HepG2 (cell line): ENCODE data around the gene FPR3. TPM values are rescaled to one million over a fixed set of nuclear protein-coding genes. Genes with fewer than 3 reads are reported as not detected.

ENCODE experiments used
- ATAC-seq: fragments of 200-7000 bp; cut with Tn5 transposase; 3 replicates; pipeline ENCODE4 v1.9.1; 2020; ENCODE audit warnings: mild to moderate bottlenecking, moderate library complexity
- BruUV-seq: library from RNA; stranded (reverse); fragments of 400-500 nt; replicated peaks from 2 replicates; lab custom pipeline; 2021; lab: Mats Ljungman, UMichigan
- CTCF ChIA-PET: fragments of 300-600 bp; formaldehyde crosslinking; extraction: SDS; loops from one replicate; lab custom pipeline; 2021; ENCODE audit warnings: low total read pairs, inconsistent platforms, low intra/inter-chr PET ratio; lab: Yijun Ruan, JAX
- POLR2A ChIA-PET: fragments of 350-600 bp; sonication (Branson Sonifier 250); formaldehyde crosslinking; loops from one replicate; lab custom pipeline; 2020; ENCODE audit warnings: antibody characterized with exemption, inconsistent platforms; lab: Yijun Ruan, JAX
- DNase-seq: peaks from one replicate; pipeline ENCODE4 v3.0.0-alpha.2; 2015; ENCODE audit warnings: low spot score
- FAIRE-seq: peaks from 3 replicates; lab custom pipeline; 2011; peaks lifted over from hg19 to GRCh38; lab: Jason Lieb, UNC
- H2AFZ ChIP-seq: one replicate; pipeline ENCODE4 v1.6.1; 2011; ENCODE audit warnings: low read length, inconsistent platforms
- H3K27ac ChIP-seq: fragments of 300-600 bp; 3 replicates; pipeline ENCODE4 v1.8.0; 2011; ENCODE audit warnings: mixed run types, mild to moderate bottlenecking, mixed read lengths, low read length, inconsistent platforms; ENCODE audit not compliant: insufficient read depth; ENCODE audit errors: extremely low read length
- H3K27me3 ChIP-seq, 2 experiments: fragments of 200-600 bp in 1 of 2; 2 replicates in 1 of 2; 3 replicates in 1 of 2; pipeline versions ENCODE4 v1.6.0 to v1.8.0; 2011; ENCODE audit warnings: low read length in 2 of 2, mild to moderate bottlenecking in 2 of 2, moderate library complexity in 2 of 2, inconsistent platforms in 1 of 2; ENCODE audit not compliant: insufficient read depth in 2 of 2, control insufficient read depth in 1 of 2
- H3K36me3 ChIP-seq, 2 experiments: fragments of 200-600 bp in 1 of 2; replicated peaks in 1 of 2; 2 replicates in 1 of 2; 3 replicates in 1 of 2; pipeline versions ENCODE4 v1.5.1 to v1.8.0; 2011; ENCODE audit warnings: low read length in 2 of 2, inconsistent platforms in 1 of 2; ENCODE audit not compliant: insufficient read depth in 2 of 2, control insufficient read depth in 1 of 2
- H3K4me1 ChIP-seq: 2 replicates; pipeline ENCODE4 v1.5.1; 2012; ENCODE audit warnings: low read length, inconsistent platforms; ENCODE audit not compliant: insufficient read depth
- H3K4me2 ChIP-seq: 2 replicates; pipeline ENCODE4 v1.6.0; 2011; ENCODE audit warnings: low read depth, low read length, inconsistent platforms
- H3K4me3 ChIP-seq, 3 experiments: fragments of 200-600 bp in 1 of 3; sonication (generic), shearing (Covaris generic) in 1 of 3; replicated peaks in 1 of 3; 2 replicates each; pipeline ENCODE4 v1.5.1; 2011 to 2016; ENCODE audit warnings: low read length in 3 of 3, inconsistent platforms in 2 of 3, low read depth in 2 of 3, mild to moderate bottlenecking in 2 of 3, control low read depth in 1 of 3, mixed read lengths in 1 of 3; ENCODE audit not compliant: insufficient read depth in 1 of 3
- H3K79me2 ChIP-seq: one replicate; pipeline ENCODE4 v1.6.1; 2011; ENCODE audit warnings: low read length, inconsistent platforms; ENCODE audit not compliant: insufficient read depth
- H3K9ac ChIP-seq: 2 replicates; pipeline ENCODE4 v1.6.0; 2011; ENCODE audit warnings: mild to moderate bottlenecking, low read depth, low read length, inconsistent platforms; ENCODE audit not compliant: insufficient read depth
- H3K9me3 ChIP-seq: 2 replicates; pipeline ENCODE4 v1.5.1; 2012; ENCODE audit warnings: mild to moderate bottlenecking, low read length
- H4K20me1 ChIP-seq: 2 replicates; pipeline ENCODE4 v1.6.0; 2011; ENCODE audit warnings: inconsistent platforms, mild to moderate bottlenecking, low read length, moderate library complexity; ENCODE audit not compliant: insufficient read depth
- WGBS: methylation state at CpG from one replicate; pipeline ENCODE4 v1.1.6; 2017; ENCODE audit warnings: low lambda C conversion rate; 5-methylcytosine and 5-hydroxymethylcytosine counted together
- in situ Hi-C: cut with HindIII; loops from 2 replicates; pipeline ENCODE4 v1.10.0; 2017; ENCODE audit warnings: low pct_unique_long_range_greater_than_20kb; ENCODE audit not compliant: extremely low pct_ligation_motif_present
- intact Hi-C: fragments of 100-400 bp; cut with micrococcal nuclease; formaldehyde crosslinking; loops from one replicate; pipeline ENCODE4 v1.10.0; 2022; ENCODE audit not compliant: unreplicated experiment
- polyA plus RNA-seq, 8 experiments: library from polyadenylated mRNA; depleted of rRNA in 3 of 8; stranded (reverse) in 7 of 8; unstranded in 1 of 8; fragments of >200 nt; fragmentation: Illumina TruSeq in 4 of 8; extraction: Trizol in 4 of 8; gene quantifications; 2 replicates each; pipeline versions ENCODE4 v1.2.1 to v1.2.3, GENCODE V29; 2011 to 2016; ENCODE audit warnings: low read depth in 4 of 8, missing spikeins in 1 of 8, mixed read lengths in 1 of 8; ENCODE audit not compliant: insufficient read depth in 1 of 8
- total RNA-seq, 5 experiments: library from RNA; depleted of rRNA; stranded (reverse); fragments of >200 nt; fragmentation: Illumina TruSeq; extraction: Trizol; gene quantifications; 2 replicates each; pipeline ENCODE4 v1.2.3, GENCODE V29; 2016; ENCODE audit warnings: low read depth in 1 of 5
- TF ChIP-seq, protein P1 (sequence below): sonication (generic); formaldehyde crosslinking; IDR thresholded peaks from 2 replicates; pipeline ENCODE4 v1.9.0; 2021; ENCODE audit warnings: mild to moderate bottlenecking, missing genetic modification reagents
- TF ChIP-seq, protein P2 (sequence below): sonication (generic); formaldehyde crosslinking; IDR thresholded peaks from 2 replicates; pipeline ENCODE4 v1.9.0; 2021; ENCODE audit warnings: missing genetic modification reagents, mild to moderate bottlenecking, borderline replicate concordance

The FPR3 gene
- total and polyA plus RNA-seq, 2 of the 13 experiments (the other 11 are each of a cell fraction or from before 2014, with no cell fraction given) = not detected

DNA sequence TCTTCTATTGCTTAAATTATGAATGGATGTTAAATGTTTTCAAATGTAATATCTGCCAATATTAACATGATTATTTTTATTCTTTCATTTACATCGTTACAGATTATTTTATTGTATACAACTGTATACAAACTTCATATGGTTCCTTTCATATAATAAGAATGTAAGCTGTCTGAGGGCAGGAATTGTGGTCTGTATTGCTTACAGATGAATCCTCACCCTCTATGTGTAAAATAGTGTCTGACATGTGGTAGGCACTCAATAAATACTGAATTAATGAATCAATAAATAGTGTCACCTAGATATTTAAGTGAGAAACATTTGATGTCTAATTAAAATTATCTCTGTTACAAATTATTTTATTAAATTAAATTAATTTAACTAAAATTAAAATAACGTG, 7.8 kb downstream of the FPR3 start:
- Histone ChIP-seq H3K9me3 (peaks cover 26% of the 10 kb centered on the region), H3K4me1 (peaks cover 50% of the 10 kb centered on the region), H3K79me2 (no peaks in the 10 kb centered on the region), H3K36me3 (no peaks in the 10 kb centered on the region), H3K27ac (no peak overlapping the region), H3K27me3 (no peaks in the 10 kb centered on the region), H2AFZ (no peak overlapping the region), H3K4me3 (no peak overlapping the region), H3K4me2 (no peak overlapping the region), H4K20me1 (no peaks in the 10 kb centered on the region), H3K9ac (no peak overlapping the region)
- POLR2A ChIA-PET = no interaction called here
- FAIRE-seq = no peak
- no TSS peak for BruUV-seq
- ATAC-seq = no peak
- in situ Hi-C loops = no loop called here
- DNase-seq = no peak
- CTCF ChIA-PET = no interaction called here
- 27% methylated on average over 2 of the region's 2 CpGs for WGBS
- TF ChIP-seq, protein P1, sequence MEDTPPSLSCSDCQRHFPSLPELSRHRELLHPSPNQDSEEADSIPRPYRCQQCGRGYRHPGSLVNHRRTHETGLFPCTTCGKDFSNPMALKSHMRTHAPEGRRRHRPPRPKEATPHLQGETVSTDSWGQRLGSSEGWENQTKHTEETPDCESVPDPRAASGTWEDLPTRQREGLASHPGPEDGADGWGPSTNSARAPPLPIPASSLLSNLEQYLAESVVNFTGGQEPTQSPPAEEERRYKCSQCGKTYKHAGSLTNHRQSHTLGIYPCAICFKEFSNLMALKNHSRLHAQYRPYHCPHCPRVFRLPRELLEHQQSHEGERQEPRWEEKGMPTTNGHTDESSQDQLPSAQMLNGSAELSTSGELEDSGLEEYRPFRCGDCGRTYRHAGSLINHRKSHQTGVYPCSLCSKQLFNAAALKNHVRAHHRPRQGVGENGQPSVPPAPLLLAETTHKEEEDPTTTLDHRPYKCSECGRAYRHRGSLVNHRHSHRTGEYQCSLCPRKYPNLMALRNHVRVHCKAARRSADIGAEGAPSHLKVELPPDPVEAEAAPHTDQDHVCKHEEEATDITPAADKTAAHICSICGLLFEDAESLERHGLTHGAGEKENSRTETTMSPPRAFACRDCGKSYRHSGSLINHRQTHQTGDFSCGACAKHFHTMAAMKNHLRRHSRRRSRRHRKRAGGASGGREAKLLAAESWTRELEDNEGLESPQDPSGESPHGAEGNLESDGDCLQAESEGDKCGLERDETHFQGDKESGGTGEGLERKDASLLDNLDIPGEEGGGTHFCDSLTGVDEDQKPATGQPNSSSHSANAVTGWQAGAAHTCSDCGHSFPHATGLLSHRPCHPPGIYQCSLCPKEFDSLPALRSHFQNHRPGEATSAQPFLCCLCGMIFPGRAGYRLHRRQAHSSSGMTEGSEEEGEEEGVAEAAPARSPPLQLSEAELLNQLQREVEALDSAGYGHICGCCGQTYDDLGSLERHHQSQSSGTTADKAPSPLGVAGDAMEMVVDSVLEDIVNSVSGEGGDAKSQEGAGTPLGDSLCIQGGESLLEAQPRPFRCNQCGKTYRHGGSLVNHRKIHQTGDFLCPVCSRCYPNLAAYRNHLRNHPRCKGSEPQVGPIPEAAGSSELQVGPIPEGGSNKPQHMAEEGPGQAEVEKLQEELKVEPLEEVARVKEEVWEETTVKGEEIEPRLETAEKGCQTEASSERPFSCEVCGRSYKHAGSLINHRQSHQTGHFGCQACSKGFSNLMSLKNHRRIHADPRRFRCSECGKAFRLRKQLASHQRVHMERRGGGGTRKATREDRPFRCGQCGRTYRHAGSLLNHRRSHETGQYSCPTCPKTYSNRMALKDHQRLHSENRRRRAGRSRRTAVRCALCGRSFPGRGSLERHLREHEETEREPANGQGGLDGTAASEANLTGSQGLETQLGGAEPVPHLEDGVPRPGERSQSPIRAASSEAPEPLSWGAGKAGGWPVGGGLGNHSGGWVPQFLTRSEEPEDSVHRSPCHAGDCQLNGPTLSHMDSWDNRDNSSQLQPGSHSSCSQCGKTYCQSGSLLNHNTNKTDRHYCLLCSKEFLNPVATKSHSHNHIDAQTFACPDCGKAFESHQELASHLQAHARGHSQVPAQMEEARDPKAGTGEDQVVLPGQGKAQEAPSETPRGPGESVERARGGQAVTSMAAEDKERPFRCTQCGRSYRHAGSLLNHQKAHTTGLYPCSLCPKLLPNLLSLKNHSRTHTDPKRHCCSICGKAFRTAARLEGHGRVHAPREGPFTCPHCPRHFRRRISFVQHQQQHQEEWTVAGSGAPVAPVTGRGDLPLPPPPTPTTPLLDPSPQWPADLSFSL = no peak
- TF ChIP-seq, protein P2, sequence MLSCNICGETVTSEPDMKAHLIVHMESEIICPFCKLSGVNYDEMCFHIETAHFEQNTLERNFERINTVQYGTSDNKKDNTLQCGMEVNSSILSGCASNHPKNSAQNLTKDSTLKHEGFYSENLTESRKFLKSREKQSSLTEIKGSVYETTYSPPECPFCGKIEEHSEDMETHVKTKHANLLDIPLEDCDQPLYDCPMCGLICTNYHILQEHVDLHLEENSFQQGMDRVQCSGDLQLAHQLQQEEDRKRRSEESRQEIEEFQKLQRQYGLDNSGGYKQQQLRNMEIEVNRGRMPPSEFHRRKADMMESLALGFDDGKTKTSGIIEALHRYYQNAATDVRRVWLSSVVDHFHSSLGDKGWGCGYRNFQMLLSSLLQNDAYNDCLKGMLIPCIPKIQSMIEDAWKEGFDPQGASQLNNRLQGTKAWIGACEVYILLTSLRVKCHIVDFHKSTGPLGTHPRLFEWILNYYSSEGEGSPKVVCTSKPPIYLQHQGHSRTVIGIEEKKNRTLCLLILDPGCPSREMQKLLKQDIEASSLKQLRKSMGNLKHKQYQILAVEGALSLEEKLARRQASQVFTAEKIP = no peak
- TF ChIP-seq, all 625 proteins: peak for 0
- intact Hi-C loops = no loop called here
